Brain microvascular endothelial cell (primary cell): Measurements from ENCODE around the gene AKT3.

Experiments
- DNase-seq: peaks from one replicate; pipeline ENCODE4 v3.0.0-alpha.2; 2020
- H3K27ac ChIP-seq: fragments of 250-450 bp; sonication (Bioruptor Pico); 2 replicates; pipeline ENCODE4 v1.5.1; 2020; ENCODE audit warnings: mild to moderate bottlenecking, moderate library complexity
- H3K27me3 ChIP-seq: fragments of 250-450 bp; sonication (Bioruptor Pico); replicated peaks from 2 replicates; pipeline ENCODE4 v1.5.1; 2020; ENCODE audit warnings: mild to moderate bottlenecking
- H3K36me3 ChIP-seq: fragments of 250-450 bp; sonication (Bioruptor Pico); replicated peaks from 2 replicates; pipeline ENCODE4 v1.5.1; 2020; ENCODE audit warnings: mild to moderate bottlenecking
- H3K4me3 ChIP-seq: 2 replicates; pipeline ENCODE4 v1.5.1; 2011; ENCODE audit warnings: low read depth, mild to moderate bottlenecking, control low read depth, low read length, moderate library complexity
- in situ Hi-C: cut with HindIII; loops from 2 replicates; pipeline ENCODE4 v1.10.0; 2017; ENCODE audit warnings: low sequenced_read_pairs, low pct_ligation_motif_present
- TF ChIP-seq, protein P1 (sequence below): IDR thresholded peaks from 2 replicates; pipeline ENCODE4 v1.5.1; 2011; ENCODE audit warnings: low read depth, mild to moderate bottlenecking, moderate library complexity, low read length, control low read depth, inconsistent platforms; ENCODE audit errors: missing control alignments

Gene AKT3

DNA sequence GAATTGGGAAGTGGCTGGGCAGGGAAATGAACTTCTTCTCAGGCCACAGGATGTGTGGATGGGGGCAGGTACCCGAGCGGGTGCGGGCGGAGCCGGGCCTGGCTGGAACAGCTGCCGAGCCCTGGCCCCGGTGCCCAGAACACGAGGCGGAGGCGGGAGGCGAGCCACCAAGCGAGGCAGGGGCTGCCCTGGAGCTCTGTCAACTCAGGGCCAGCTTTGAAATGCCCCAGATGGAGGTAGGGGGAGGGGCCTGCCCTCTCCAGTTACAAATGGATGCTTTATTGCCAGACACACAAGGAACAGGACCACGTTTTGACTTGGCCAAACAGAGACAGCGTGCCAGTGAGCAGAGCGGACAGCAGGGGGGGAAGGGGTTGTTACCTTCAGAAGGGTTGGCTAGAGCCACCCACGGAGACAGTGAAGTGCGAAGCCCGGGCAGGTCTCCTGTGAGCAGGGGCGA lies 353.8 kb downstream of the AKT3 start:
- Histone ChIP-seq H3K27ac (no peak overlapping the region), H3K36me3 (no peaks in the 10 kb centered on the region), H3K4me3 (no peak overlapping the region), H3K27me3 (no peaks in the 10 kb centered on the region)
- DNase-seq = no peak
- TF ChIP-seq, protein P1, sequence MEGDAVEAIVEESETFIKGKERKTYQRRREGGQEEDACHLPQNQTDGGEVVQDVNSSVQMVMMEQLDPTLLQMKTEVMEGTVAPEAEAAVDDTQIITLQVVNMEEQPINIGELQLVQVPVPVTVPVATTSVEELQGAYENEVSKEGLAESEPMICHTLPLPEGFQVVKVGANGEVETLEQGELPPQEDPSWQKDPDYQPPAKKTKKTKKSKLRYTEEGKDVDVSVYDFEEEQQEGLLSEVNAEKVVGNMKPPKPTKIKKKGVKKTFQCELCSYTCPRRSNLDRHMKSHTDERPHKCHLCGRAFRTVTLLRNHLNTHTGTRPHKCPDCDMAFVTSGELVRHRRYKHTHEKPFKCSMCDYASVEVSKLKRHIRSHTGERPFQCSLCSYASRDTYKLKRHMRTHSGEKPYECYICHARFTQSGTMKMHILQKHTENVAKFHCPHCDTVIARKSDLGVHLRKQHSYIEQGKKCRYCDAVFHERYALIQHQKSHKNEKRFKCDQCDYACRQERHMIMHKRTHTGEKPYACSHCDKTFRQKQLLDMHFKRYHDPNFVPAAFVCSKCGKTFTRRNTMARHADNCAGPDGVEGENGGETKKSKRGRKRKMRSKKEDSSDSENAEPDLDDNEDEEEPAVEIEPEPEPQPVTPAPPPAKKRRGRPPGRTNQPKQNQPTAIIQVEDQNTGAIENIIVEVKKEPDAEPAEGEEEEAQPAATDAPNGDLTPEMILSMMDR = no peak
- in situ Hi-C loops = no loop called here

DNA sequence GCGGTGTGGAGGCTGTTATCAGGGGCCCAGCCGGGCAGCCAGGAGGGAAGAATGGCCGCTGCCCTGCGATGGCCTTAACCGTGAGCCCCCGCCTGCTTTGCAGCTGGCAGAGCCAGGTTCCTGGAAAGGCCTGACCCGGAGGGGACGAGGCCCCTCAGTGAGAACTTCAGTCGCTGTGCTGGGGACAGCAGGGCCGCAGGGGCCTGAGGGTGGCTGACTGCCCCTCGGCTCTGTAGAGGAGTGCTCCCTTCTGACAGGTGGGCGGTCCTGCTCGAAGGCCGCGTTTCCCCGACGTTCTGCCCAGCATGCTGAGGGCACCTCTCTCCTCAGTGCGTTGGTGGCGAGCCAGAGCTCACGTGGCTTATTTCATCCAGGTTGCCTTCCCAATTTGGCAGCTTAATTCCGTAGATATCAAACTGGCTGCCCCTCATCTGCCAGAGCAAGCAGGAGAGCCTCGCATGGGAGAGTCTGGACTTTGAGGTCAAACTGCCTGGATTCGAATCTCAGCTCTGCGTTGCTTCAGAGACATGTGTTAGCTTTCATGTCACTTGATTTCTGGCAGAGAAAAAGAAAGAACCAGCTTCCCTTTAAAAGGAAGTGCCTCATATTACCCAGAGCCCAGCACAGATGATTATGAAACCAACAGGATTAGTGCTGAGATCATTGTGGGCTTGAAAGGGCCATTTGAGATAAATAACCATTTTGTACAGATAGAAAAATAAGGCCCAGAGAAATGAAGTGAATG lies 354.4 kb downstream of the AKT3 start:
- in situ Hi-C loops = no loop called here
- TF ChIP-seq, protein P1 = no peak
- no peak for DNase-seq
- no peak overlapping the region for H3K4me3 ChIP-seq
- no peaks in the 10 kb centered on the region for H3K36me3 ChIP-seq
- H3K27ac ChIP-seq = no peak overlapping the region
- H3K27me3 ChIP-seq = no peaks in the 10 kb centered on the region

DNA sequence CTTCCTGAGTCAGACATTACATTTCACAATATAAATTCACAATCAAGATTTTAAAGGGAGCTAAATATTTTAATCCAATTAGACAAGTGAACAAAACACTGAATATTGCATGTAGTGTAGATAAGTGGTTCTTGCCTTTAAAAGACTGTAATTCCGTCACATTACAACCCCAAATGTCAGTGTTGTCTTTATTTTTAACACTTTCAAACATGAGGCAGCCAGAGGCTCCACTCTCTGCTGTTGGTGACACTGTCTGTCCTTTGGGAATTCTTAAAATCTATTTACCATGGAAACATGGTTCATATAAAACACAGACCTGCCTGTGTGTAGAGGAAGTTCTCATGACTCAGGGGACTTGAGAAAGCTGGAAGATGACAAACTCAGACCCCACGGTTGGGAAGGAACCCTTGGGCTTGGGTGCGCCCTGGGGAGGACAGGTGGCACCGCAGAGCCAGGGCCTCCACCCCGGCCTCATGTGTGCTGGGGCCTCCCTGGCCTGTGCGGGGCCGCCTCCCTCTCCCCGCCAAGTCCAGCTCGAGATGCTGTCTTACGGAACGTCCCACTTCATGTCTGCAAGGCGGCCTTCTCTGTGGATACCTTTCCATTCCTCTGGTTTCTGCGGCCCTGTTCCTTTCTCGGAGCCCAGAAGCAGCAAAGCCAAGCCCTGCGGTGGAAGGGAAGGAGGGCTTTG lies 355.2 kb downstream of the AKT3 start:
- TF ChIP-seq, protein P1 = no peak
- DNase-seq = no peak
- no peaks in the 10 kb centered on the region for H3K36me3 ChIP-seq
- H3K27me3 ChIP-seq = no peaks in the 10 kb centered on the region
- no peak overlapping the region for H3K27ac ChIP-seq
- in situ Hi-C loops = no loop called here
- no peak overlapping the region for H3K4me3 ChIP-seq

DNA sequence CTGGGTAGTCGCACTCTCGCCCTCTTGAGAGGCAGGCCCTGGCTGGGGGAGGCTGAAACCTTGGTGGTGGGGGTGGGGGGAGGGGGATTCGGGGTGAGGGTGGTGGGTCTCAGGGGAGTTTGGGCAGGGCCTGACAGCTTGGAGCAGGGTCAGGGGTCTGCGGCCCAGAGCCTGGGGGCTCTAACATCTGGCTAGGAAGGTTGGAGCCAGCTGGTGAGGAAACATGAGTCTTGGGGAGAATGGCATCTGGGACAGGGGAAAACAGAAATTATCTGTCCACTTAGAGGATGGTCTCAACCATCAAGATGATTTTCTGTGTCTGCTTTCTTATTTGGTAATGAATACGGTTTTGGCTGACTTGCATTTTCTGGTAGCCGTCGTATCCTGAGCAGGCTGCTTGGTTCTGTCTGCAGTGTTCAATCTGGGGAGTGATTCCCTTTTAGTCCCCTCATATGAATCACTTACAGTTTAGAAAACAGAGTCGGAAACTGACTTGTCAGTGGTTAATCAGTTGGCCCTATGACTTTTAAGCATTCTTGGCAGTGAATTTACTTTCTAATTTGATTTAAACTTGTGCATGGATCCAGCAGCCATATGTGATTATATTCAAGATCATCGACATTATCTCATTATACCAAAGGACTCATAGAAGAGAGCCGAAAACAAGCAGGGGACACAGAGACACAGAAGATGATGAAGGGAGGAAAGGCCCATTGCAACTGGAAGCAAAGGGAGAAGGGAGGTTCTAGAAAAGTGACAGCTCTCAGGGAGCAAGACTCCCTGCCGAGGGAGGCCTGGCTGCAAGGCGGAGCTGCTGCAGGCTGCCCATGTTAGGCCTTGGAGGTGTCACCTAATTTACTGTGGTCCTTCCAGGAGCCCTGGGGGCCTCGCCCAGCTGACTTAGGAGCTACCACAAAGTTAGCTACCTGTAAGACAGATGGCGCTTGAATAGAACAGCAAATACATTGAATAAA lies 356.6 kb downstream of the AKT3 start:
- no peak for DNase-seq
- H3K27ac ChIP-seq = no peak overlapping the region
- no peaks in the 10 kb centered on the region for H3K27me3 ChIP-seq
- peaks cover 4% of the 10 kb centered on the region for H3K36me3 ChIP-seq
- H3K4me3 ChIP-seq = no peak overlapping the region
- TF ChIP-seq, protein P1 = no peak
- in situ Hi-C loops = no loop called here

DNA sequence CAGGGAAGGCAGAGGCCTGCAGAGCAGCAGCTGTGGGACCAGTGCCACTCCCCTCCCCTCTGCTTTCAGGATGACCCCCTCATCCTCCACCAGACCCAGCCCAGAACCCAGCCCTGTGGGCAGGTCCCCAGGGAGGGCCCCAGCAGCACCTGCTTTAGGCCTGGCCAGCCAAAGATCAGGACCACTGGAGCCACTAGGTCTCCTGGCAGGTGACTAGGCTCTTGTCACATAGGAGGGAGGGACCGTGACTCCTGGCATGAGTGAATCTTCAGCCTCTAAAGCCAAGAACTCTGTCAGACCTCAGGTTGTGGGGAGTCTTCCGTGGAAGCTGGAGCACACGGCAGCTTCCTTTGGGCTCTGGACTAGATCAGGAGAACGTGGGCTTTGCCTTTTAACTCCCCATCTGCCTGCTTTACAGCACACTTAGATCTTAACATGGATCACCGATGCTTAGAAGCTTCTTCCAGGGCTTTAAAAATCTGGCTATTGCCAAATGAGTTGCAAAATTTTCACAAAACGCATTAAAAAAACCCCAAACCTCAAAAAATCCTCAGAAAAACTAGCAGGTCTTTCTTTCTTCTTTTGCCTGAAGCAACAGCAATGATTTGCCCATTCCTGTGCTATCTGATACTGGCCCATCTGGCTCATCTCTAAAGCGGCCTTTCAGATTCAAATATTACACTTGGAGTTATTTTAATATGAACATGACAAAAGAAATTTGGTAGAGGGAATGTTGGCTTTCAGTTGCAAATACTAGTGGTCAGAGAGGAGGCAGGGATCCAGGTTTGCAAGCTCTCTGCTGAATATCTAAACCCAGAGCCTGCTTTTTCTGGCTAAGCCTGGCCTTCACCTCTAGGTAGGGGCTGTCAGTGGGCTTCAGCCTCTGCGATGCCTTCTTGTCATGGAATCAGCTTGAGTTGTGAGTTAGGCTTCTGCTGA lies 359.0 kb downstream of the AKT3 start:
- no peak for DNase-seq
- Histone ChIP-seq H3K27ac (no peak overlapping the region), H3K27me3 (no peaks in the 10 kb centered on the region), H3K36me3 (peaks cover 4% of the 10 kb centered on the region), H3K4me3 (no peak overlapping the region)
- TF ChIP-seq, protein P1 = no peak
- in situ Hi-C loops = no loop called here
